Measurements from ENCODE around the gene OR5D16.
A peak's percentile ranks its signal among the peaks of the same experiment; 100 is the strongest.
"Not testable (repeated sequence)": the region's sequence is repeated elsewhere in the genome, so short reads cannot be mapped to it uniquely, and the experiment has no call there.

OR5D16 gene

GRCh38 chr11:55873146-55873545 lies 34.6 kb downstream of the OR5D16 start:
- not testable (repeated sequence) for H3K36me3 ChIP-seq (replicated peaks; ENCODE audit: low read depth, low read length); H3K4me2 ChIP-seq (ENCODE audit: low read length); H3K4me3 ChIP-seq (ENCODE audit: low read length); H3K9me3 ChIP-seq (ENCODE audit: insufficient read depth, low read length); H3K79me2 ChIP-seq (ENCODE audit: low read length); H2AFZ ChIP-seq (ENCODE audit: low read depth, low read length); H3K9ac ChIP-seq (ENCODE audit: low read length); H4K20me1 ChIP-seq (ENCODE audit: insufficient read depth, low read length); H3K27ac ChIP-seq (ENCODE audit: low read length); H3K27me3 ChIP-seq (ENCODE audit: low read depth, low read length)
- peaks cover 12% of the 10 kb centered on the region for H3K4me1 ChIP-seq (ENCODE audit: low read length)

DNA sequence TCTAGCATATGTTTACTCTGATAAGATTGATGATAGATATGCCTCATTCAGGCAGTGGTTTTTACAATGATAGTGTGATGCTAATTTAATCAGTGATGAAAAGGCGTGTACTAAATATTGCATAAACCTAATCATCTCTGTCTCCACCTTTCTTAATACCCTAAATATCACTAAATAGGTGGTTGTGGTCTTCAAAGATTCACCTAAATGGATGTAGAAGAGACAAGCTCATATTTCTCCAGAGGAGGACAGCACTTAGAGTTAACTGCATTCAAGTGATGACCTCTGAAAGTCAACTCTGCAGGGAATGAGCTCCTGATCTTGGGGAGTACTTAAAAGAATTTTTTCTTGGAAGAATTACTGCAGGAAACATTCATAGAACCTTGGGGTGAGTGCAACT lies 44.4 kb downstream of the OR5D16 start, which contains the start of gene TRIM51:
Gene TRIM51, plus strand, starts transcription at position 301 of the 400 bp plus-strand sequence. CDS start 2,132 bp downstream, outside the sequence.
- not testable (repeated sequence) for H4K20me1 ChIP-seq (ENCODE audit: insufficient read depth, low read length)

DNA sequence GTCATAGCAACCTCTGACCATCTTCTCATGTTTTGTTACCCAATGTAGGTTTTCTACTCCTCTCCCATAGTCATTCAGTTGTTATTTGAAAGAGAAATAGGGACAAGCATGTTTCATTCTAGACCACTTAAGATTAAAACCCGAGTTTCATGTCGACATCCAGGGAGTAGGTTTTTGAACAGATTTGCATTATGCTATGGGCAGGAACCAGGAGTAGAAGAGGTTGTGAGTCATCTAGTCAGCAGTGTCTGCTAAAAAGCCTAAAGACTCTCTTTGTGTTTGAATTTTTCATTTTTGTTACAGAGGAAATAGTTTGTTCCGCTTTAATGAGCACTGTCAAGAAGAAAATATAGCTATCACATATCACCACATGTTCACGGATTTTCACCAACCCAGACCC lies 46.4 kb downstream of the OR5D16 start:
- not testable (repeated sequence) for H4K20me1 ChIP-seq (ENCODE audit: insufficient read depth, low read length); H3K79me2 ChIP-seq (ENCODE audit: low read length); H3K27me3 ChIP-seq (ENCODE audit: low read depth, low read length); H3K9me3 ChIP-seq (ENCODE audit: insufficient read depth, low read length); H3K36me3 ChIP-seq (replicated peaks; ENCODE audit: low read depth, low read length)
- Histone ChIP-seq H3K27ac (ENCODE audit: low read length) (peak overlapping the region; percentile 63), H3K4me2 (ENCODE audit: low read length) (peak overlapping the region; percentile 67), H2AFZ (ENCODE audit: low read depth, low read length) (peak overlapping the region; percentile 48), H3K4me3 (ENCODE audit: low read length) (peak overlapping the region; percentile 43), H3K9ac (ENCODE audit: low read length) (peak overlapping the region; percentile 21), H3K4me1 (ENCODE audit: low read length) (peaks cover 16% of the 10 kb centered on the region)

More for the DNA sequence above, 44.4 kb downstream of the OR5D16 start, which contains the start of gene TRIM51:
- H3K79me2 ChIP-seq (ENCODE audit: low read length); H3K27me3 ChIP-seq (ENCODE audit: low read depth, low read length); H3K9me3 ChIP-seq (ENCODE audit: insufficient read depth, low read length); H3K27ac ChIP-seq (ENCODE audit: low read length); H3K4me2 ChIP-seq (ENCODE audit: low read length); H2AFZ ChIP-seq (ENCODE audit: low read depth, low read length); H3K36me3 ChIP-seq (replicated peaks; ENCODE audit: low read depth, low read length); H3K4me3 ChIP-seq (ENCODE audit: low read length); H3K9ac ChIP-seq (ENCODE audit: low read length): not testable (repeated sequence)
- peaks cover 16% of the 10 kb centered on the region for H3K4me1 ChIP-seq (ENCODE audit: low read length)

DNA sequence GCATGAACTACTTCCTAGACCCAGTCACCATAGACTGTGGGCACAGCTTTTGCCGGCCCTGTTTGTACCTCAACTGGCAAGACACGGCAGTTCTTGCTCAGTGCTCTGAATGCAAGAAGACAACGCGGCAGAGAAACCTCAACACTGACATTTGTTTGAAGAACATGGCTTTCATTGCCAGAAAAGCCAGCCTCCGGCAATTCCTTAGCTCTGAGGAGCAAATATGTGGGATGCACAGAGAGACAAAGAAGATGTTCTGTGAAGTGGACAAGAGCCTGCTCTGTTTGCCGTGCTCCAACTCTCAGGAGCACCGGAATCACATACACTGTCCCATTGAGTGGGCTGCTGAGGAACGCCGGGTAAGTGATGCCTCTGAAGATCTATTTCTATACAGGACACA lies 46.9 kb downstream of the OR5D16 start:
- H3K9ac ChIP-seq (ENCODE audit: low read length): not testable (repeated sequence)

More for the DNA sequence above, 46.9 kb downstream of the OR5D16 start:
- Histone ChIP-seq H2AFZ (ENCODE audit: low read depth, low read length) (peak overlapping the region; percentile 48; the same call in 1 of the 2 replicates), H3K4me3 (ENCODE audit: low read length) (peak overlapping the region; percentile 43), H3K4me2 (ENCODE audit: low read length) (peak overlapping the region; percentile 67), H3K27ac (ENCODE audit: low read length) (peak overlapping the region; percentile 63), H3K4me1 (ENCODE audit: low read length) (peaks cover 16% of the 10 kb centered on the region)
- H3K36me3 ChIP-seq (replicated peaks; ENCODE audit: low read depth, low read length); H3K9me3 ChIP-seq (ENCODE audit: insufficient read depth, low read length); H4K20me1 ChIP-seq (ENCODE audit: insufficient read depth, low read length); H3K79me2 ChIP-seq (ENCODE audit: low read length); H3K27me3 ChIP-seq (ENCODE audit: low read depth, low read length): not testable (repeated sequence)

Data from OCI-LY3 (cell line).